ENCODE data around the gene SLC1A3. TPM values are rescaled to one million over a fixed set of nuclear protein-coding genes. Genes with fewer than 3 reads are reported as not detected.

The SLC1A3 gene
- total and polyA plus RNA-seq, 7 experiments from 2014 or later, result 0.32 to 3.1 (median 0.62) TPM; not detected in 3

DNA sequence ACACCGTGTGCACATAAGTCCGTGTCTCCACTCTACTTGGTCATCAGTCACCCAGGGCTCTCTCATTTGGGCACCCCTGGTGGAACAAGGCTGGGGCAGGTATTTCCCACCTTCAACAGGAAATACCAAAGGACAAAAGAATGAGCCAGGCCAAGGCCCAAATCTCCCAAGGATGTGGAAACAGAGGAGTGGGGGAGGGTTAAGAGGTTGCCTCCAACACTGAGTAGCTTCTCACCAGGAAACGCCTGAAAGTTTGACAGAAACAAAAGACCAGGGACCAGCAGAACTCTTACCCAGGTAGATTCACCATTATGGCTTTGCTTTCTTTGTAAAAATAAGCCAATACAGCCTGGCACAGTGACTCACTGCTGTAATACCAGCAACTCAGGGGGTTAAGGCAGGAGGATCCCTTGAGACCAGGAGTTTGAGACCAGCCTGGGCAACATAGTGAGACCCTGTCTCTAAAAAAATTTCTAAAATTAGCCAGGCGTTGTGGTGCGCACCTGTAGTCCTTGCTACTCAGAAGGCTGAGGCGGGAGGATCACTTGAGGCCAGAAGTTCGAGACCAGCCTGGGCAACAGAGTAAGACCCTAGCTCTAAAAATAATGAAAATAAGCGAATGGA lies 12.7 kb downstream of the SLC1A3 start:
- H3K4me3 ChIP-seq (ENCODE audit: low read length), result no peak overlapping the region
- no peaks in the 10 kb centered on the region for H3K36me3 ChIP-seq (ENCODE audit: control insufficient read depth in 2 of 3, insufficient read depth in 3 of 3, low read length in 3 of 3)
- CTCF ChIA-PET, result no interaction called here
- Mint-ChIP-seq H3K4me1 (peaks cover 0 to 3% (median 0%) of the 10 kb centered on the region in 7 donors), H3K36me3 (no peaks in the 10 kb centered on the region), H3K9me3 (peaks cover 0 to 4% (median 0%) of the 10 kb centered on the region in 11 donors), H3K4me3 (no peak overlapping the region), H3K27ac (no peak overlapping the region), H3K27me3 (peaks cover 14 to 37% (median 20%) of the 10 kb centered on the region in 5 donors)
- POLR2A ChIA-PET, result no interaction called here
- intact Hi-C loops (cut with micrococcal nuclease), result no loop called here
- DNase-seq (no peak), ATAC-seq (no peak)
- H3K4me1 ChIP-seq (ENCODE audit: control insufficient read depth in 2 of 2, insufficient read depth in 2 of 2, low read length in 2 of 2), result no peaks in the 10 kb centered on the region
- no peaks in the 10 kb centered on the region for H3K27me3 ChIP-seq (ENCODE audit: control insufficient read depth in 2 of 2, insufficient read depth in 2 of 2, low read length in 2 of 2)
- no peak overlapping the region for H3K27ac ChIP-seq (ENCODE audit: low read depth, low read length)
- no peaks in the 10 kb centered on the region for H3K9me3 ChIP-seq (ENCODE audit: control insufficient read depth in 2 of 3, low read length in 3 of 3)

DNA sequence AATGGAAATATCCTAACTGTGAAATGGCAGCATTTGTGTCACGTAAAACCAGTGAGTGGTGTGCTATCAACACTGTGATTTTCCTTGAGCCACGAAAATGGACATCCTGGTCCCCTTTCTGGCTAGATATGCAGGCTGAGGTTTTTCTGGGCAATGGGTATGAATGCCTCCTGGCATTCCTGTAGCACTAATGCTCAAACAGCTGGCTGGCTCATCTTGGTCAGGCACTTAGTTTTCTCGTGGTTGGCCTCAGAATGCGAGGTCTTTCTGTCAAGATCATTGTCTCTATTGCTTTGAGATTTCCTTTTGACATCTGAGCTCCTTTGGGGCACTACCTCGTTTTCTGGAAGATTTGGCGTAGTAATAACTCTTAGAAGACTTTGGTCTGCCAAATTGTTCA lies 15.6 kb downstream of the SLC1A3 start:
- Mint-ChIP-seq H3K4me1 (peaks cover 0 to 3% (median 0%) of the 10 kb centered on the region in 7 donors), H3K9me3 (peaks cover 0 to 4% (median 0%) of the 10 kb centered on the region in 11 donors), H3K36me3 (no peaks in the 10 kb centered on the region), H3K27me3 (peaks cover 15 to 47% (median 26%) of the 10 kb centered on the region in 5 donors), H3K4me3 (no peak overlapping the region), H3K27ac (no peak overlapping the region)
- intact Hi-C loops (cut with micrococcal nuclease), result no loop called here
- no peaks in the 10 kb centered on the region for H3K4me1 ChIP-seq (ENCODE audit: control insufficient read depth in 2 of 2, insufficient read depth in 2 of 2, low read length in 2 of 2)
- H3K27ac ChIP-seq (ENCODE audit: low read depth, low read length), result no peak overlapping the region
- no peak for DNase-seq
- H3K27me3 ChIP-seq (ENCODE audit: control insufficient read depth in 2 of 2, insufficient read depth in 2 of 2, low read length in 2 of 2), result no peaks in the 10 kb centered on the region
- ChIA-PET CTCF (no interaction called here), POLR2A (no interaction called here)
- H3K9me3 ChIP-seq (ENCODE audit: control insufficient read depth in 2 of 3, low read length in 3 of 3), result no peaks in the 10 kb centered on the region
- no peaks in the 10 kb centered on the region for H3K36me3 ChIP-seq (ENCODE audit: control insufficient read depth in 2 of 3, insufficient read depth in 3 of 3, low read length in 3 of 3)
- H3K4me3 ChIP-seq (ENCODE audit: low read length), result no peak overlapping the region
- ATAC-seq, result no peak

DNA sequence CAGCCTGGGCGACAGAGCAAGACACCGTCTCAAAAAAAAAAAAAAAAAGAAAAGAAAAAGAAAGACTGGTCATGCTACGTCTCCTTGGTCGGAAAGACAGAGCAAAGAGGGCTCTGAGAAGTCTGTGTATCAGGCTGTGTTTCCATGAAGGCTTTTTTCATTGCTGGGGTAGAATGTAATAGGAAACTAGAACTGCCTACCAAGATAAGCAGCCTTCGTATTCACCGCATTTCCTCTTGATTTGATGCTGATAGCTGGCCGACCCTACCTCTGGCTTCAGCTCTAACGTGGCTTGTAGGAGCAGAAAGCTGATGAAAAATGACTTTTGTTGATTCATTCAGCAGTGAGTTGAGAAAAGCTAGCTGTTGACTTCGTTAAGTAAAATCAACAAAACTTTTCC lies 17.4 kb downstream of the SLC1A3 start:
- Mint-ChIP-seq H3K27me3 (peaks cover 15 to 47% (median 31%) of the 10 kb centered on the region in 5 donors), H3K4me3 (no peak overlapping the region), H3K9me3 (peaks cover 0 to 4% (median 0%) of the 10 kb centered on the region in 11 donors), H3K36me3 (no peaks in the 10 kb centered on the region), H3K27ac (no peak overlapping the region), H3K4me1 (peaks cover 0 to 3% (median 0%) of the 10 kb centered on the region in 7 donors)
- ChIA-PET CTCF (no interaction called here), POLR2A (no interaction called here)
- Histone ChIP-seq H3K27ac (ENCODE audit: low read depth, low read length) (no peak overlapping the region), H3K36me3 (ENCODE audit: control insufficient read depth in 2 of 3, insufficient read depth in 3 of 3, low read length in 3 of 3) (no peaks in the 10 kb centered on the region), H3K4me1 (ENCODE audit: control insufficient read depth in 2 of 2, insufficient read depth in 2 of 2, low read length in 2 of 2) (no peaks in the 10 kb centered on the region), H3K9me3 (ENCODE audit: control insufficient read depth in 2 of 3, low read length in 3 of 3) (no peaks in the 10 kb centered on the region), H3K4me3 (ENCODE audit: low read length) (no peak overlapping the region), H3K27me3 (ENCODE audit: control insufficient read depth in 2 of 2, insufficient read depth in 2 of 2, low read length in 2 of 2) (no peaks in the 10 kb centered on the region)
- peak; percentile 45 for ATAC-seq
- intact Hi-C loops (cut with micrococcal nuclease), result no loop called here
- DNase-seq, result no peak

DNA sequence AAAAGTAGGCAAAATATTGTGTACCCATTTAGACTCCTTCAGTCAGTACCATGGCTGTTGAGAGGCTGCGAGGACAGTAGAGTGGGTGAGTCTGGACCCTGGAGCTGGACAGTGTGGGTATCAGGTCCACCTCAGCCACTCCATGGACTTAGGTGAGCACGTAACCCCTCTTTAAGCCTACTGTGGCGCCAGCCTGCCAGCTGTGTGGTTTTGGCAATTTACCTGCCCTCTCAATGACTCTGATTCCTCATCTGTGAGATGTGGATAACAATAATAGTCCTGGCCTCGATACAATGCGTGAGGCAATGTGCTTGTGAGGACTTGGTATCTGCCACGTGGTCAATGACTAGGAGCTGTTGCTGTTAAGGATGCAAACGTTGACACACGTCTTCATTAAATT lies 17.9 kb downstream of the SLC1A3 start:
- H3K4me3 Mint-ChIP-seq, result no peak overlapping the region
- H3K27ac ChIP-seq (ENCODE audit: low read depth, low read length), result no peak overlapping the region
- peaks cover 15 to 48% (median 31%) of the 10 kb centered on the region in 5 donors for H3K27me3 Mint-ChIP-seq
- H3K4me1 ChIP-seq (ENCODE audit: control insufficient read depth in 2 of 2, insufficient read depth in 2 of 2, low read length in 2 of 2), result no peaks in the 10 kb centered on the region
- intact Hi-C loops (cut with micrococcal nuclease), result no loop called here
- no peaks in the 10 kb centered on the region for H3K36me3 ChIP-seq (ENCODE audit: control insufficient read depth in 2 of 3, insufficient read depth in 3 of 3, low read length in 3 of 3)
- no peak overlapping the region for H3K27ac Mint-ChIP-seq
- H3K27me3 ChIP-seq (ENCODE audit: control insufficient read depth in 2 of 2, insufficient read depth in 2 of 2, low read length in 2 of 2), result no peaks in the 10 kb centered on the region
- ATAC-seq (no peak), DNase-seq (no peak)
- H3K4me1 Mint-ChIP-seq, result peaks cover 0 to 3% (median 0%) of the 10 kb centered on the region in 7 donors
- H3K36me3 Mint-ChIP-seq, result no peaks in the 10 kb centered on the region
- H3K9me3 ChIP-seq (ENCODE audit: control insufficient read depth in 2 of 3, low read length in 3 of 3), result no peaks in the 10 kb centered on the region
- ChIA-PET POLR2A (no interaction called here), CTCF (interaction anchor here (0.7 kb wide), 1 partner anchor 124 kb away, joined by 3 read pairs; no protein-coding TSS in a partner anchor)
- H3K4me3 ChIP-seq (ENCODE audit: low read length), result no peak overlapping the region
- H3K9me3 Mint-ChIP-seq, result peaks cover 0 to 4% (median 0%) of the 10 kb centered on the region in 11 donors

DNA sequence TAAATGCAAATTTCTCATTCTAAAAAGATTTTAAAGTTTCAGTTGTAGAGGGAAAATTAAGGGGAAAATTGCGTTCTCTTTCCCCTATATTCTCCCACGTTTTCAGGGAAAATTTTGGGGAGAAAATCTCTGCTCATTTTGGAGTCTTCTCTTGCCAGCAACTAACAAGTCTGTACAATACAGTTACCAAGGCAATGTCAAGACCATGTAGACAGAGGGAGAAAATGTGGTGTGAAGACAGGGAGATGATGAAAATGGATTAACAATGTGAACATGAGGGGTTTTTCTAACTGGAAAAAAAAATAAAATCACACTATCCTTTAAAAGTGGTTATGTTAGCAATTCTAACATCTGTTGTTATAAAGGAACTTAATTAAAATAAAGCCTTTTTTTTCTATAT lies 22.3 kb downstream of the SLC1A3 start:
- H3K27me3 Mint-ChIP-seq, result peaks cover 21 to 50% (median 30%) of the 10 kb centered on the region in 5 donors
- H3K27ac ChIP-seq (ENCODE audit: low read depth, low read length), result no peak overlapping the region
- no peak overlapping the region for H3K4me3 Mint-ChIP-seq
- no peaks in the 10 kb centered on the region for H3K36me3 ChIP-seq (ENCODE audit: control insufficient read depth in 2 of 3, insufficient read depth in 3 of 3, low read length in 3 of 3)
- DNase-seq (no peak), ATAC-seq (no peak)
- no peak overlapping the region for H3K27ac Mint-ChIP-seq
- H3K36me3 Mint-ChIP-seq, result no peaks in the 10 kb centered on the region
- H3K9me3 ChIP-seq (ENCODE audit: control insufficient read depth in 2 of 3, low read length in 3 of 3), result no peaks in the 10 kb centered on the region
- H3K27me3 ChIP-seq (ENCODE audit: control insufficient read depth in 2 of 2, insufficient read depth in 2 of 2, low read length in 2 of 2), result peaks cover 0 to 4% of the 10 kb centered on the region in 2 donors
- H3K4me1 Mint-ChIP-seq, result peaks cover 0 to 3% (median 0%) of the 10 kb centered on the region in 7 donors
- H3K9me3 Mint-ChIP-seq, result peaks cover 0 to 2% (median 0%) of the 10 kb centered on the region in 11 donors
- H3K4me3 ChIP-seq (ENCODE audit: low read length), result no peak overlapping the region
- CTCF ChIA-PET, result no interaction called here
- no peaks in the 10 kb centered on the region for H3K4me1 ChIP-seq (ENCODE audit: control insufficient read depth in 2 of 2, insufficient read depth in 2 of 2, low read length in 2 of 2)
- POLR2A ChIA-PET, result no interaction called here
- intact Hi-C loops (cut with micrococcal nuclease), result no loop called here

DNA sequence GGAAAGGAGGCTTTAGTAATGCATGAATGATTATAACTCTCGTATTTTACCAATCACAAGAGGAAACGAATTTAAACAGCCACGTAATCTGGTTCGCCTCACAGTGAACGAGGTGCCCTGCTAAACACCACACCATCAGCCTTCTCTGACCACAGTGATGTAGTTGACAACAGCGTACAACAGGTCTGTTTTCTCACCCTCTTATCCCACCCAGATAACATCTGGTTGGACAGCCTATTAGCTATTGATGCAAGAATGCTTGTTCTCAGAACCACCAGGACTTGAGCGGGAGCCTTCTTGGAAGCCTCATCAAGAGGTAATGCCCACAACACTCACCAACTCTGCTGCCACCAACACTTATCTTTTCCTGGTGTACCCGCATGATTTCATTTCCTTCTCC lies 23.3 kb downstream of the SLC1A3 start:
- Mint-ChIP-seq H3K4me1 (no peaks in the 10 kb centered on the region), H3K4me3 (no peak overlapping the region), H3K27me3 (peaks cover 16 to 46% (median 26%) of the 10 kb centered on the region in 5 donors), H3K27ac (no peak overlapping the region), H3K9me3 (no peaks in the 10 kb centered on the region), H3K36me3 (no peaks in the 10 kb centered on the region)
- no peak for ATAC-seq
- intact Hi-C loops (cut with micrococcal nuclease), result no loop called here
- H3K27ac ChIP-seq (ENCODE audit: low read depth, low read length), result no peak overlapping the region
- CTCF ChIA-PET, result no interaction called here
- no peak overlapping the region for H3K4me3 ChIP-seq (ENCODE audit: low read length)
- POLR2A ChIA-PET, result no interaction called here
- peaks cover 0 to 4% of the 10 kb centered on the region in 2 donors for H3K27me3 ChIP-seq (ENCODE audit: control insufficient read depth in 2 of 2, insufficient read depth in 2 of 2, low read length in 2 of 2)
- H3K36me3 ChIP-seq (ENCODE audit: control insufficient read depth in 2 of 3, insufficient read depth in 3 of 3, low read length in 3 of 3), result no peaks in the 10 kb centered on the region
- no peaks in the 10 kb centered on the region for H3K4me1 ChIP-seq (ENCODE audit: control insufficient read depth in 2 of 2, insufficient read depth in 2 of 2, low read length in 2 of 2)
- no peaks in the 10 kb centered on the region for H3K9me3 ChIP-seq (ENCODE audit: control insufficient read depth in 2 of 3, low read length in 3 of 3)
- no peak for DNase-seq

All from naive thymus-derived CD4-positive, alpha-beta T cell (primary cell).